ENCODE data around the gene TBC1D8.

Gene TBC1D8

DNA sequence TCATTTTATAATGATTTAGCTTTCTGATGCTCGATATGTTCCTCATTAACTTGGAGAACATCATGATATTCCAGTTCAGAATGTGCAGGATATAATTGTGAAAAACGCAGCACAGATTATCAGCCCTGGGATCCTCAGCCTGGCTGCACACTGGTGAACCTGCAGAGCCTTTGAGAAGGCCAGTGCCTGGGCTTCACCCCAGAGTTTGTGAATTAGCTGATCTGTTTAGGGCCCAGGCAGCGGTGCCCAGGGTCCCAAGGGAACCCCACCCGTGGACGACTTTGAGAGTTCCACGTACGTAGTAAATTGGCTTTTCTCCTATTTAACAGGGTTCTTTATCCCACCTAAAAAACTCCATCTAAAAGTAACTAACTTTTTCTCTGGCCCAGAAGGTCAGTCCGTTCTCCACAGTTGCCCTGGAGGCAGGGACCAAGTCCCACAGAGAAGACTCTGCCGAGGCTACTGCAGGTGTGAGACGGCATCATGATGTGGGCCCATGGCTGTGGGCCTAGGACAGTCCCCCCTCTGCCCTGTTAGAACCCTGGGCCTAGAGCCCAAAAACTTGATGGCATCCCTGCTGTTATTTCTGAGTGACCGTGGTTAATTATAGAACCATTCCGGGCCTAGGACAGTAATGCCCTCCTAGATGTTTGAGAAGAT, 188.7 kb downstream of the TBC1D8 start:
- in situ Hi-C loops (cut with MboI; ENCODE audit: low sequenced_read_pairs): no loop called here

DNA sequence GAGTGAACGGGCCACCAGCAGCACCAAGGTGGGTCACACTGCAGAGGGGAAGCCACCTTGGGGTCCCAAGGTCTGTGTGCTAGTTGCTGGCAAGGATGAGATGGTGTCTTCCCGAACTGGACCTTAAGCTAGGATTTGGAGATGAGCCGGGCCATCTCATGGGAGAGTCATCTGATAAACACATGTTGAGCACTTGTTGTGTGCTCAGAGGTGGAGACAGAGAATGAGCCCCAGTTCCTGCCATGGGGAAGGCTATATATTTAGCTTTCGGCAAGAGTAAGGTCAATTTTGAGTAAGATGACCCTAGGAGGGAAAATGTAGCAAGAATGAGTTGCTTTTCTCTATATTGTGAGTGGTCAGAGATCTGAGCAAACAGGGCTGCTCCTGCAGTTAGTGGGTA, 190.5 kb downstream of the TBC1D8 start:
- in situ Hi-C loops (cut with MboI; ENCODE audit: low sequenced_read_pairs): no loop called here

DNA sequence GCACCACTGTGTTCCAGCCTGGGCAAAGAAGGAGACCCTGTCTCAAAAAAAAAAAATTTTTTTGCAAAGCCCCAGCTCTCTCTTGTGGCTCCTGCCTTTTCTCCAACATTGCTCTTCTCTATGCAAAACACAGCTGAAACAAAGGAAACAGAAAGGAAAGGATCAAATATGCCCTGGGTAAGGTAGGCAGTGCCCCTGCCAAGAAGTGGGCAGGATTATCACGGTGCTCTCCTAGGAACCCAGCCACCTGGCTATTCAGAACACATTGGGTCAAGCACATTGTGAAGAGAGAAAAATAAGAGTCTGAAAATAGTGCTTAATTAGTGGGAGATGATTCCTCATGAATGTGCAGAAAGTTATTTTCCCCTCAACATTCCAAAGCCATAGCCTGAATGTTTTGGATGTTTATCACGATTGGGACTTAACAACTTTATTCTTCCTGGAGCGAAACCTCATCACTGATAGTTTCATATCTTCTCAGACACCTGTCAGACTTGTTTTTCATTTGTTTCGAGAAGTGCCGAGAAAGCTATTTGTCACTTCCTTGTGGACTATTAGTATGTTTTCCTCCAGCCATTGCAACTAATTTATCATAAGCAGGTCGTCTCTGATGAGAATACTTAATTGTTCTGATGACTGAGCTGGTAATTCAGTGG, 191.8 kb downstream of the TBC1D8 start:
- in situ Hi-C loops (cut with MboI; ENCODE audit: low sequenced_read_pairs): no loop called here

DNA sequence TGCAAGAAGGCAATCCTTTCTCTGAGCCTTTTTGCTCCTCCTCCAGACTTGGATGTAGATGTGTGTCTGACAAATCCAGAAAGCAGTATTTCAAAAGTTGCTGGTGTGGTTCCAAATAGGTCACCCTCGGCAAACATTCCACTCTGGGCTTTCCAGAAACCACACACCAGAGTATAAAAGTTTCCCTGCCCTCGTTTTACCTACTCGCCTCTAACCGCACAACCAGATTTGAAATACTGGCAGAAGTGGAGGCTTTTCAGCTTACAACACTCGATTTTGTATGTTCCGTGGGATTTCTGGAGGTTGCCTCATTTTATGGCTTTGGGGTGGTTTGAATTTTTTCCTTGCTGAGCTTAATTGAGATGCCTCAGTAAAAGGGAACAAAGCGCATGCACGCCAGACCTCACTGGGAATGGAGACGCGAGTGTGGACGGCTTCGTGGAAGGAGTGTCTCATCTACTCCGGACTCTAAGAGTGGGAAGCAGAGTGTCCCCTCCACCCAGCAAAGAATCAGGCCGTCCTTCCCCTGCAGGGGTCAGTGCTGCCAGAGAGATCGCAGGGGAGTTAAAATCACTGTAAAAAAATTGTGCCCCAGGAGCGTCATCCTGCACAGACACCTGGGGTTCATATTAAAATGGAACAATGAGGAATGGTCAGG, 193.1 kb downstream of the TBC1D8 start:
- in situ Hi-C loops (cut with MboI; ENCODE audit: low sequenced_read_pairs): no loop called here
